Breast epithelium (tissue), 4 donors: ENCODE data around the gene TUSC2. TPM values are rescaled to one million over a fixed set of nuclear protein-coding genes. Genes with fewer than 3 reads are reported as not detected.

Source experiments
- DNase-seq, 2 donors: peaks; one replicate each; pipeline ENCODE4 v3.0.0-alpha.2; 2019; ENCODE audit warnings: low spot score in 2 of 2
- H3K27ac ChIP-seq, 2 donors: fragments of 200-600 bp; sonication (generic) in 1 of 2; one replicate each; pipeline ENCODE4 v1.5.1; 2016 to 2019; ENCODE audit warnings: mild to moderate bottlenecking in 1 of 2
- H3K27me3 ChIP-seq, 2 donors: fragments of 200-600 bp; sonication (generic) in 1 of 2; one replicate each; pipeline versions ENCODE4 v1.5.1 to v1.6.0; 2017 to 2019; ENCODE audit warnings: control low read depth in 1 of 2, mild to moderate bottlenecking in 1 of 2
- H3K36me3 ChIP-seq: fragments of 200-600 bp; one replicate; pipeline ENCODE4 v1.5.1; 2019
- H3K4me1 ChIP-seq, 2 donors: fragments of 200-600 bp; sonication (generic); one replicate each; pipeline ENCODE4 v1.5.1; 2016 to 2019; ENCODE audit warnings: control low read depth in 1 of 2
- H3K4me3 ChIP-seq, 3 donors: fragments of 200-600 bp; sonication (generic); 1 replicate in 2 of 3; 2 replicates in 1 of 3; pipeline ENCODE4 v1.5.1; 2016 to 2019; ENCODE audit warnings: mild to moderate bottlenecking in 3 of 3, moderate library complexity in 2 of 3
- H3K9me3 ChIP-seq, 2 donors: fragments of 200-600 bp; sonication (generic) in 1 of 2; one replicate each; pipeline ENCODE4 v1.5.1; 2016 to 2019; ENCODE audit warnings: control low read depth in 1 of 2
- CTCF ChIP-seq, 3 donors: fragments of 450-650 bp; IDR thresholded peaks; one replicate each; pipeline ENCODE4 v1.5.1; 2016 to 2017; ENCODE audit warnings: antibody characterized with exemption in 3 of 3, mild to moderate bottlenecking in 3 of 3, moderate library complexity in 3 of 3
- POLR2A ChIP-seq: fragments of 450-650 bp; IDR thresholded peaks from one replicate; pipeline ENCODE4 v1.6.1; 2016; ENCODE audit warnings: antibody characterized with exemption, mild to moderate bottlenecking, moderate library complexity
- POLR2AphosphoS5 ChIP-seq, 3 donors: sonication (generic); formaldehyde crosslinking; IDR thresholded peaks; one replicate each; pipeline ENCODE4 v1.6.1; 2017; ENCODE audit warnings: antibody characterized with exemption in 3 of 3
- intact Hi-C: fragments of 100-400 bp; cut with DNase I; formaldehyde crosslinking; loops from one replicate; pipeline ENCODE4 v1.15.1; 2023; ENCODE audit warnings: low total_unique reads
- total RNA-seq, 3 donors: library from RNA; depleted of rRNA; stranded (reverse); fragments of >200 nt; gene quantifications; one replicate each; pipeline ENCODE4 v1.1.0, GENCODE V29; 2016

The TUSC2 gene
- total RNA-seq, 3 donors from 2014 or later, result 18.1 to 25.9 (median 21.3) TPM

DNA sequence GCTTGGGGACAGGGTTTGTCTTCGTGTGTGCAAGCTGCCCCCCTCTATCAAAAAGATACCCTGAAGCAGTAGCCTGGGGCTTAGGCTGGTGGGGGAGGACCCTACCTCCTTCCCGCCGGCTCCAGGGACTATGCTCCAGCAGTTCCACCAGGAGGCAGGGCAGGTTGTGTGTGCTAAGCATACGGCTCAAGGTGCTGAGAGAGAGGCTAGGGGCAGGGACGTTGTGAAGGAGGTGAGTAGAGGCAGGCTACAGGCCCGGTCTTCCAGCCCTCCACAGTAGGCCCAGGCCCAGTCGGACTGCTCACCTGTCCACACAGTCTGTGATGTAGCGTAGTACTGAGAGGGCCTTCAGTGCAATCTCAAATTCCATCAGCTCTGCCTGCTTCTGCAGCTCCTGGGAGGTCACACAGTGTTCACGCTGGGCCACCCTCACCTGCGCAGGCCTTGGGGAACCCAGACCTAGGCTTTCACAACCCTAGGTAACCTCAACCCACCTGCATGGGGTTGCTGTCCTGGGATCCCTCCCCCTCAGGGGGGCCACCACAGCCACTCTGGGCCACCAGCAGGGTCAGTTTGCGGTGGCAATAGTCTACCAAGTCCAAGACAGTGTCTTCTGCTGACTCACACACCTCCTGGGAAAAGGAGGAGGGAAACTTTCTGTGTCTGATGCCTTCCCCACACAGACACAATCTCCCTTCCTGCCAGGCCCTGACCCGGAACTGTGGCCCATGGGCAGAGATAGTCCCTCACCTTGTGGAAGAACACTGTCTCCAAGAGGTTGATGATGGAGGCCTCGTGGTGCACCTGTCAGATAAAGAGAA lies 15.0 kb upstream of the TUSC2 start:
- TF ChIP-seq POLR2A (no peak), POLR2AphosphoS5 (IDR thresholded peaks at IDR 0.05) (no peak), CTCF (IDR thresholded peaks at IDR 0.05) (no peak)
- H3K4me3 ChIP-seq, result no peak overlapping the region
- intact Hi-C loops, result no loop called here

DNA sequence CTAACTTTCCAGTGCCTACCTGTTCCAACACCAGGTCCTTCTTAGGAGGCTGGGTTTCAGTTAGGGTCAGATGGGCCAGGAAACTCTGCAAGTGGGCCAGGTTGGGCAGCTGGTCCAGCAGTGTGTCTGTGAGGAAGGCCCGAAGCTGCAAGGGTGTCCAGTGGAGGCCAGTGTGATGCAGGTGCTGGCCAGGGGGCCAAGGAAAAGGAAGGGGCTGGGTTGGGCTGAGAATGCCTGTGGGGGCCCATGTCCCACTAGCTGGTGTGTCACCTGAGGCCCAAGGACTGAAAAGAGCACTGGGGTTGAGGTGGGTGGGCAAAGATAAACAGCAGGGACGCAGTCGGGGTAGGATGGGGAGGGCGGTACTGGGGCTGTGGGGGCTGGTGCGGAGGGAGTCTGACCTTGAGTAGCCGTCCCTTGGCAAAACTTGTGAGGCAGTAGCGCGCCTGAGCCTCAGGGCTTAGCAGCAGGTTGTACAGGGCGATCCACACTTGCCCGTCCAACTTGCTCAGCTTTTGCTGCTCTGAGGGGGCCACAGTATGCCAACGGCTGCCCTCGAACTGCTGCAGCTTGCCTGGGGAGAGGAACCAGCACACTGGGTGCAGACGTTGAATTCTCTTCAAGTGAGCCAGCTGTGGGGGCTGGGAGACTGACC lies 14.1 kb upstream of the TUSC2 start:
- Histone ChIP-seq H3K4me1 (peaks cover 0 to 17% of the 10 kb centered on the region in 2 donors), H3K36me3 (no peaks in the 10 kb centered on the region), H3K4me3 (no peak overlapping the region), H3K27ac (no peak overlapping the region), H3K9me3 (no peaks in the 10 kb centered on the region), H3K27me3 (no peaks in the 10 kb centered on the region)
- TF ChIP-seq POLR2AphosphoS5 (IDR thresholded peaks at IDR 0.05) (no peak), CTCF (IDR thresholded peaks at IDR 0.05) (no peak), POLR2A (no peak)
- DNase-seq, result no peak
- intact Hi-C loops, result no loop called here

More for the DNA sequence above, 15.0 kb upstream of the TUSC2 start:
- no peak for DNase-seq
- Histone ChIP-seq H3K27me3 (no peaks in the 10 kb centered on the region), H3K9me3 (no peaks in the 10 kb centered on the region), H3K36me3 (no peaks in the 10 kb centered on the region), H3K4me1 (peaks cover 0 to 17% of the 10 kb centered on the region in 2 donors), H3K27ac (no peak overlapping the region)

DNA sequence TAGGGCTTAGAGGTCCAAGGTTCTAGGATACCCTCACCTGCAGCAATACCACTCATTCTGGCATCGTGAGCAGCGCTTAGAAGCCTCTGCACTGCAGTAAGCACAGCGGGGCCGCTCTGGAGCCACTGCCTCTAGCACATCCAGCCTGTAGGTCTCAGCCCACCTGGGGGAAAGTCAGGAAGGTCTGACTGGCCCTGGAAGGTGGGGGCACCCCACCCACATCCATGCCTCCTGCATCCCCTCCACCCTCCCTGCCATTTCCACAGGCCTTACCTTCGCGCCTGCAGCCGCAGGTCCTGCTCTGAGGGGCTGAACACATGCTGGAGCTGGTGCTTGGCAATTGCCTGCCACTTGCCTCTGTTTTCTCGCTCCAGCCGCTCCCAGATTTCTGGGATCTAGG lies 13.5 kb upstream of the TUSC2 start:
- H3K27ac ChIP-seq, result peak overlapping the region in 1 of 2 donors; percentile 90
- no peaks in the 10 kb centered on the region for H3K9me3 ChIP-seq
- H3K36me3 ChIP-seq, result no peaks in the 10 kb centered on the region
- DNase-seq, result no peak
- TF ChIP-seq POLR2A (no peak), POLR2AphosphoS5 (IDR thresholded peaks at IDR 0.05) (no peak), CTCF (IDR thresholded peaks at IDR 0.05) (no peak)
- H3K4me1 ChIP-seq, result peaks cover 0 to 17% of the 10 kb centered on the region in 2 donors
- H3K4me3 ChIP-seq, result peak overlapping the region; percentile 62 to 90 (median 65)
- intact Hi-C loops, result no loop called here
- H3K27me3 ChIP-seq, result no peaks in the 10 kb centered on the region

DNA sequence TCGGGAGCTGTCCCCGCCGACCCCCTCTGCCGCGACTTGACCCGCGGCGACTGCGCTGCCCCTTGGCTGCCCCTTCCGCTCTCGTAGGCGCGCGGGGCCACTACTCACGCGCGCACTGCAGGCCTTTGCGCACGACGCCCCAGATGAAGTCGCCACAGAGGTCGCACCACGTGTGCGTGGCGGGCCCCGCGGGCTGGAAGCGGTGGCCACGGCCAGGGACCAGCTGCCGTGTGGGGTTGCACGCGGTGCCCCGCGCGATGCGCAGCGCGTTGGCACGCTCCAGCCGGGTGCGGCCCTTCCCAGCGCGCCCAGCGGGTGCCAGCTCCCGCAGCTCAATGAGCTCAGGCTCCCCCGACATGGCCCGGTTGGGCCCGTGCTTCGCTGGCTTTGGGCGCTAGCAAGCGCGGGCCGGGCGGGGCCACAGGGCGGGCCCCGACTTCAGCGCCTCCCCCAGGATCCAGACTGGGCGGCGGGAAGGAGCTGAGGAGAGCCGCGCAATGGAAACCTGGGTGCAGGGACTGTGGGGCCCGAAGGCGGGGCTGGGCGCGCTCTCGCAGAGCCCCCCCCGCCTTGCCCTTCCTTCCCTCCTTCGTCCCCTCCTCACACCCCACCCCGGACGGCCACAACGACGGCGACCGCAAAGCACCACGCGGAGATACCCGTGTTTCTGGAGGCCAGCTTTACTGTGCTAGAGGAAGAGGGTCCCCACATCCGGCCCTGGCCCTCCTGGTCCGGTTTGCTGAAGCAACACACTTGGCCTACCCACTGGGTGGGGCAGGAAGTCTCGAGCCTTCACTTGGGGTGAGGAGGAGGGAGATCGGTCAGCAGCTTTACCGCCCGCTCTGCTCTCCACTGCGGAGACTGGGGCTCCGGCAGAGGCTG lies 12.7 kb upstream of the TUSC2 start, which contains the start of gene RASSF1:
Gene RASSF1, minus strand, starts transcription at position 389 of the 882 bp plus-strand sequence. Its CDS starts 31 bp downstream, at position 358.
- DNase-seq, result no peak
- H3K27me3 ChIP-seq, result no peaks in the 10 kb centered on the region
- TF ChIP-seq POLR2A, result no peak
- peak; percentile 18 to 70 (median 48) for TF ChIP-seq POLR2AphosphoS5 (IDR thresholded peaks at IDR 0.05)
- no peak for TF ChIP-seq CTCF (IDR thresholded peaks at IDR 0.05)

More for the DNA sequence above, 12.7 kb upstream of the TUSC2 start, which contains the start of gene RASSF1:
- Histone ChIP-seq H3K36me3 (no peaks in the 10 kb centered on the region), H3K27ac (peak within 1 kb of the TSS; percentile 66 to 90), H3K4me3 (peak within 1 kb of the TSS; percentile 62 to 90 (median 65)), H3K4me1 (peaks cover 8 to 23% of the 10 kb centered on the region in 2 donors), H3K9me3 (no peaks in the 10 kb centered on the region)
- intact Hi-C loops, result no loop called here
